Activated naive CD4-positive, alpha-beta T cell treated with anti-CD3 and anti-CD28 coated beads, Interleukin-2, amount 10 ng/mL, durations not matched to agents 7 days and 5 days (primary cell): ENCODE measurements around the gene TRDN.
"Not testable (repeated sequence)": the region's sequence is repeated elsewhere in the genome, so short reads cannot be mapped to it uniquely, and the experiment has no call there.

Experiments
- CTCF ChIA-PET: fragments of 350-600 bp; sonication (Branson Sonifier 250); formaldehyde crosslinking; loops from one replicate; lab custom pipeline; 2021; ENCODE audit warnings: antibody characterized with exemption; lab: Charles Lee
- DNase-seq: peaks from one replicate; pipeline ENCODE4 v3.0.0-alpha.2; 2020
- H3K27ac Mint-ChIP-seq: one replicate; pipeline ENCODE4 v1.8.0; 2021; ENCODE audit warnings: mild to moderate bottlenecking, moderate library complexity, mixed read lengths
- H3K27me3 Mint-ChIP-seq: one replicate; pipeline ENCODE4 v1.8.0; 2021; ENCODE audit warnings: mild to moderate bottlenecking, mixed read lengths
- H3K36me3 Mint-ChIP-seq: one replicate; pipeline ENCODE4 v1.8.0; 2021; ENCODE audit warnings: mixed read lengths
- H3K4me1 Mint-ChIP-seq: one replicate; pipeline ENCODE4 v1.8.0; 2021; ENCODE audit warnings: mixed read lengths
- H3K4me3 Mint-ChIP-seq: one replicate; pipeline ENCODE4 v1.8.0; 2021; ENCODE audit warnings: mild to moderate bottlenecking, moderate library complexity, mixed read lengths
- H3K9me3 Mint-ChIP-seq: one replicate; pipeline ENCODE4 v1.8.0; 2021; ENCODE audit warnings: mixed read lengths

The TRDN gene

DNA sequence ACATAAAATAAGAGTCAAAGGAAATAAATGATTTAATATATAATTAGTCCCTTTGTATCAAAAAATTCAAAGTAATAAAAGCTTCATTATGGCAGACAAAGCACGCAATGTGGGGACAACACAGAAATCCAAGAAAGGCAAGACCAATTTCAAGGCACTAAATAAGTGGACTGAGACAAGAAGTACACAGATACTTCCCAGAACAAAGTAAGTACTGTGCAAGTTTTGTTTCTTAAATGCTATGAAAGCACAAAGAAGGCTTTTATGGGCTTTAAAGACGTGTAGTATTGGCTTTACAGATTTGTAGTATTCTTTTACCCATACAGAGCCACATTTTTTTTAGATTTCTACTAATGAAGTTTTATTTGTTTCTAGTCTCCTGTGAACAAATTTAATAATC lies 174.6 kb downstream of the TRDN start:
- Mint-ChIP-seq H3K4me1 (no peaks in the 10 kb centered on the region), H3K9me3 (no peaks in the 10 kb centered on the region)
- CTCF ChIA-PET = no interaction called here

DNA sequence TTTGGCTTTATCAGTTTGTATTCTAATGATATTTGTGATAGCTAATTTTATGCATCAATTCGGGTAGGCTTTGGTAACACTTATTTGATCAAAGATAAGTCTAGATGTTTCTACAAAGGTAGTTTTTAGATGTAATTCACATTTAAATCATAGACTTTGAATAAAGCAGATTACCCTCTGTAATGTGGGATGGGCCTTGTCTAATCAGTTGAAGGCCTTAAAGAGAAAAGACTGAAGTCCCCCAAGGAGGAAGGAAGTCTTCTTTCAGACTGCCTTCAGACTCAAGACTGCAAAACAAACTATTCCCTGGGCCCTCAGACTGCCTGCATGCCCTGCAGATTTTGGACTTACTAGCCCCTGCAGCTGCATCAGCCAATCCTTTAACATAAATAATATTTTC lies 178.5 kb downstream of the TRDN start:
- Mint-ChIP-seq H3K9me3 (no peaks in the 10 kb centered on the region), H3K4me3 (no peak overlapping the region), H3K27ac (no peak overlapping the region), H3K27me3 (no peaks in the 10 kb centered on the region), H3K36me3 (no peaks in the 10 kb centered on the region), H3K4me1 (no peaks in the 10 kb centered on the region)
- no peak for DNase-seq
- CTCF ChIA-PET = no interaction called here

More for the DNA sequence above, 174.6 kb downstream of the TRDN start:
- Mint-ChIP-seq H3K36me3 (no peaks in the 10 kb centered on the region), H3K4me3 (no peak overlapping the region), H3K27ac (no peak overlapping the region), H3K27me3 (no peaks in the 10 kb centered on the region)
- DNase-seq = no peak

GRCh38 chr6:123456836-123457235 lies 179.9 kb downstream of the TRDN start:
- H3K27me3 Mint-ChIP-seq = no peaks in the 10 kb centered on the region
- H3K36me3 Mint-ChIP-seq = no peaks in the 10 kb centered on the region
- no peak overlapping the region for H3K4me3 Mint-ChIP-seq
- H3K27ac Mint-ChIP-seq = no peak overlapping the region
- DNase-seq = no peak
- CTCF ChIA-PET = no interaction called here
- H3K9me3 Mint-ChIP-seq = no peaks in the 10 kb centered on the region
- no peaks in the 10 kb centered on the region for H3K4me1 Mint-ChIP-seq

GRCh38 chr6:123454448-123454847 lies 182.3 kb downstream of the TRDN start:
- DNase-seq = no peak
- no peak overlapping the region for H3K27ac Mint-ChIP-seq
- H3K4me1 Mint-ChIP-seq = no peaks in the 10 kb centered on the region
- no peaks in the 10 kb centered on the region for H3K36me3 Mint-ChIP-seq
- H3K9me3 Mint-ChIP-seq = no peaks in the 10 kb centered on the region
- CTCF ChIA-PET = interaction anchor here (0.7 kb wide), 1 partner anchor 303 kb away, joined by 3 read pairs; no protein-coding TSS in a partner anchor
- no peaks in the 10 kb centered on the region for H3K27me3 Mint-ChIP-seq
- H3K4me3 Mint-ChIP-seq = no peak overlapping the region

GRCh38 chr6:123453071-123453470 lies 183.7 kb downstream of the TRDN start:
- H3K4me1 Mint-ChIP-seq, H3K9me3 Mint-ChIP-seq, H3K27ac Mint-ChIP-seq, CTCF ChIA-PET, DNase-seq, H3K4me3 Mint-ChIP-seq, H3K27me3 Mint-ChIP-seq, H3K36me3 Mint-ChIP-seq: not testable (repeated sequence)

GRCh38 chr6:123448306-123448884 lies 188.4 kb downstream of the TRDN start:
- H3K4me3 Mint-ChIP-seq = no peak overlapping the region
- DNase-seq = no peak
- no peak overlapping the region for H3K27ac Mint-ChIP-seq
- H3K9me3 Mint-ChIP-seq = no peaks in the 10 kb centered on the region
- no peaks in the 10 kb centered on the region for H3K36me3 Mint-ChIP-seq
- CTCF ChIA-PET = no interaction called here
- no peaks in the 10 kb centered on the region for H3K4me1 Mint-ChIP-seq
- H3K27me3 Mint-ChIP-seq = no peaks in the 10 kb centered on the region

- CTCF ChIA-PET = no interaction called here
- no peak overlapping the region for H3K27ac Mint-ChIP-seq
- no peak for DNase-seq
- H3K4me1 Mint-ChIP-seq = no peaks in the 10 kb centered on the region
- H3K27me3 Mint-ChIP-seq = no peaks in the 10 kb centered on the region
- H3K36me3 Mint-ChIP-seq = no peaks in the 10 kb centered on the region
- no peak overlapping the region for H3K4me3 Mint-ChIP-seq
- no peaks in the 10 kb centered on the region for H3K9me3 Mint-ChIP-seq
Measured at GRCh38 chr6:123447315-123447937, 189.3 kb downstream of the TRDN start.

DNA sequence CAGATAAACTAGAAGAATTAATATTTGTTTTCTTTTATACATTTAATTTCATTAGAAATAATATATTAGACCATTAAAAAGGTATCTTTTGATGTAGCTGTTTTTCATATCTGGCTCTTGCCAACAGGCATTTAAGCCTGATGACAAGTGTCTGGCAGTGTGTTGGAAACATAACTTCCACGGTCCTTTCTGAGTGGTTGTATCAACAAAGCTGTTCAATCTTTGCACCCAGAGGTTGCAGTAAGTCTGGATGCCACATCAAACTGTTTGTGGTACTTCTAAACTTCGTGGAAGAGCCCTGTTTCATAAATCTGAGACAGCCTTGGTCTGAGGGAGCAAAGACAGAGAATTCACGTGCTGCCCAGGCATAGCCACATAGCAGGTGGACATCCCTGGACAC lies 197.4 kb downstream of the TRDN start:
- DNase-seq = no peak
- CTCF ChIA-PET = no interaction called here
- H3K36me3 Mint-ChIP-seq = no peaks in the 10 kb centered on the region
- H3K4me1 Mint-ChIP-seq = no peaks in the 10 kb centered on the region
- H3K9me3 Mint-ChIP-seq = peaks cover 2% of the 10 kb centered on the region
- no peak overlapping the region for H3K4me3 Mint-ChIP-seq
- no peak overlapping the region for H3K27ac Mint-ChIP-seq
- no peaks in the 10 kb centered on the region for H3K27me3 Mint-ChIP-seq

DNA sequence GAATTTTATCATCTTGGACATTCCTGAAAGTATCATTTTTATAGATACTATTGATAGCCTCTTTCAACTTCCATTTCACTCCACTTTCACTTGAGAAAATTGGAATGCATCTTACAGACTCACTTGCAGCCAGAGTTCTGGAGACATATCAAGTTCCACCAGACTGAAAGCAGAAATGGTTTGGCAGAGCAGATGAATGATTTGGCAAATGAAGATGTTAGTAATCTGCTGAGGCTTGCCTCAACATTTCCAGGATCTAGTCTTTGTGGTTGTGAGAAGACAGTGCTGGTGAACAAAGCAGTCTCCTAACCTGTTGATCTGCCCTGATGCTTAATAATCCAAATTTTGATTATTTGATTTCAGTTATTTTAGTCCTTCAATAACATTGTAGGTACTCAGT lies 202.6 kb downstream of the TRDN start:
- no peak for DNase-seq
- no peaks in the 10 kb centered on the region for H3K4me1 Mint-ChIP-seq
- CTCF ChIA-PET = no interaction called here
- H3K36me3 Mint-ChIP-seq = no peaks in the 10 kb centered on the region
- H3K9me3 Mint-ChIP-seq = peaks cover 2% of the 10 kb centered on the region
- H3K27me3 Mint-ChIP-seq = no peaks in the 10 kb centered on the region
- no peak overlapping the region for H3K4me3 Mint-ChIP-seq
- H3K27ac Mint-ChIP-seq = no peak overlapping the region

DNA sequence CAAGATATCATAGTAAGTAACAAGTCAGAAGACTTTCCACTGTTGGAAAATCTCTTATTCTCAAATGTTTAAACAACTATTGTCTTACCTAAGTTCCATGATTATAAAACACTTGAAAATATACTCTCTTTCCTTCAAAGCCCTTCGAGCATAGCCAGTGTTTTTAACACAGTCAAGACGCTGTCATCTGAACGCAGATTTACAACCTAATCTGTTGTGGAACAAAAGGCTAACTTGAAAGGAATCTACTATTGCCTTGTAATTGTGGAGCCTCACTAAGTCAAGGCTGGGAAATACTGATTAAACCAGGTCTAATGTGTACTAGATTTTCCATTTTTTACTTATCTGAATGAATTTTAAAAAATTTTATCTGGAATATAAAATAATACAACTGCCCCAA lies 205.8 kb downstream of the TRDN start:
- Mint-ChIP-seq H3K36me3 (no peaks in the 10 kb centered on the region), H3K4me3 (no peak overlapping the region), H3K27ac (no peak overlapping the region), H3K9me3 (no peaks in the 10 kb centered on the region), H3K4me1 (no peaks in the 10 kb centered on the region), H3K27me3 (no peaks in the 10 kb centered on the region)
- CTCF ChIA-PET = no interaction called here
- no peak for DNase-seq

GRCh38 chr6:123427008-123427407 lies 209.7 kb downstream of the TRDN start:
- no peaks in the 10 kb centered on the region for H3K9me3 Mint-ChIP-seq
- no peak overlapping the region for H3K27ac Mint-ChIP-seq
- no peak for DNase-seq
- H3K36me3 Mint-ChIP-seq = no peaks in the 10 kb centered on the region
- no peaks in the 10 kb centered on the region for H3K27me3 Mint-ChIP-seq
- no peaks in the 10 kb centered on the region for H3K4me1 Mint-ChIP-seq
- H3K4me3 Mint-ChIP-seq = no peak overlapping the region
- CTCF ChIA-PET = no interaction called here

DNA sequence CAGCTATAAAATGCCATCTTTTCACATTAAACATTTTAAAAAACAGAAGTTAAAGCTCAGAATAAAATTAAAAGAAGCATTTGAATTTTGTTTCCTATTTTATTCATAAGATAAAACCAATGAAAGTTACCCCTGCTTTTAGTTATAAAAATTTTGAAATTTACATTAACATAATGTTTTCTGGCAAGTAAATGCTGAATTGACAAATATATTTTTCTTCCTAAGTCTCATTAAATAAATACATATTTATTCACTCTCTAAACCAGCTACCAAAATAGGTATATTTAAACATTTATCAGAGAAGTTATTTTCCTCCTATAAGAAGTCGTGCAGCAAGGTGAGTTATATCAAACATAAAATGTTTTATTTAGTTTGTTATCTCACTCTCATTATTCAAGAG lies 213.6 kb downstream of the TRDN start:
- Mint-ChIP-seq H3K4me1 (no peaks in the 10 kb centered on the region), H3K27me3 (no peaks in the 10 kb centered on the region), H3K4me3 (no peak overlapping the region), H3K27ac (no peak overlapping the region), H3K36me3 (no peaks in the 10 kb centered on the region), H3K9me3 (no peaks in the 10 kb centered on the region)
- DNase-seq = no peak
- CTCF ChIA-PET = no interaction called here

DNA sequence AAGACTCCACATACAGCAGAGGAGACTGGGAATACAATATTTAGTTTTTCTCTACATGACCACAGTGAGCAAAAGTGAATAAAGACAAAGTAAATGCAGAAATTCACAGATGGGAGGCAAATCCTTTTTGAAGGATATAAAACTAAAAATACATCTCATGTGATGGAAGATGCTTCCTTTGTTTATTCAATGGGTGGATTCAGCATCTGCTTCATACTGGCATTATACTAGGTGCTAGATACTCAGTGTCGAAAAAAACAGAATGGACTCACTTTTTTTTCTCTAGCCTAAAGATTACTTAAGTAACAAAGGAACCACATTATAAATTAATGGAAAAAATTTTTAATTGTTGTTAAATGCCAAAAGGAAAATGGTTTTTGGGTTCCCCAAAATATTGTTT lies 216.2 kb downstream of the TRDN start:
- no peak for DNase-seq
- Mint-ChIP-seq H3K4me3 (no peak overlapping the region), H3K36me3 (no peaks in the 10 kb centered on the region), H3K4me1 (no peaks in the 10 kb centered on the region), H3K27ac (no peak overlapping the region), H3K27me3 (no peaks in the 10 kb centered on the region), H3K9me3 (no peaks in the 10 kb centered on the region)
- CTCF ChIA-PET = interaction anchor here (0.8 to 1.0 kb wide), 2 partner anchors 12 to 13 kb away, joined by 3 read pairs; no protein-coding TSS in a partner anchor

DNA sequence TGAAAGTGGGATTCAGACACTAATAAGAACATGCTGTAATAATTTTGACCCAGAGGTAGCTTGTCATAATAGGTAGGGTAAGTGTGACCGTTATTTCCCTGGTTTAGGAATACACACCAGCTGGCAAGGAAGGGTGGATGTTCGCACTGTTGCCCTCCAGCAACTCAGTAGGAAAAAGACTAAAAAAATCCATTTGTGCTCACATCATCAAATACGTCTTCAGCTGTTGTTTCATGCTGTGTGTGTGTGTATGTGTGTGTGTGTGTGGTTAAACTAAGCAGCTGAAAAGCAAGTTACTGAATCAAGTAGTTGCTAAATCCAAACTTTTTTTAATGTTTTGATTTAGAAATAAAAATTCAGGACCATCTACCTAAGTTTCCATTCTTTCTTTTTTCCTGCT lies 218.7 kb downstream of the TRDN start:
- Mint-ChIP-seq H3K36me3 (no peaks in the 10 kb centered on the region), H3K27me3 (no peaks in the 10 kb centered on the region), H3K27ac (no peak overlapping the region), H3K4me3 (no peak overlapping the region), H3K4me1 (no peaks in the 10 kb centered on the region), H3K9me3 (no peaks in the 10 kb centered on the region)
- CTCF ChIA-PET = interaction anchor here (3.5 kb wide), 1 partner anchor 297 kb away, joined by 13 read pairs; no protein-coding TSS in a partner anchor
- DNase-seq = no peak

DNA sequence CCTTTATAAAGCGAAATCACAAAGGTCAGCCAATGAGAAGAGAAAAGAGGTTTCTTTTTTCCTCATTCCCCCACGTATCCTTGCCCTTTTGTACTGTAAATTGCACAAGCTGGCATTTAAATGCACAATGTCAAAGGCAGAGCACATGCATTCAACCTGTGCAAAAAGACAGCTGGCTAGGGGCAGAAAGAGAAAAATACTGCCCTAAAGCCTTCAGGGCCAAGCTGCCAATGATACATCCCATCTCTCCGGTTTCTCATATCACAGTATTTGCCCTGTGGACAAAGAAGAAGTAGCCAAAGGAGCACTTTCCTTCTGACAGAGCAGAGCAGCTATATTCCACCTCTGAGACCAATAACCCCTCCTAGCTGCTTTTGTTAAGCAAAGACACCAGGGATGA lies 219.2 kb downstream of the TRDN start:
- CTCF ChIA-PET = interaction anchor here (3.5 kb wide), 1 partner anchor 298 kb away, joined by 13 read pairs; no protein-coding TSS in a partner anchor
- no peaks in the 10 kb centered on the region for H3K4me1 Mint-ChIP-seq

More for the DNA sequence above, 219.2 kb downstream of the TRDN start:
- Mint-ChIP-seq H3K27me3 (no peaks in the 10 kb centered on the region), H3K9me3 (no peaks in the 10 kb centered on the region), H3K36me3 (no peaks in the 10 kb centered on the region), H3K27ac (no peak overlapping the region), H3K4me3 (no peak overlapping the region)
- no peak for DNase-seq
